HepG2 (cell line): Measurements from ENCODE around the gene SYNGAP1.
A peak's percentile ranks its signal among the peaks of the same experiment; 100 is the strongest.

Experiments used
- ATF7-NPFF ChIP-seq: sonication (generic); formaldehyde crosslinking; IDR thresholded peaks from 2 replicates; pipeline ENCODE4 v1.8.1; 2023; ENCODE audit warnings: mild to moderate bottlenecking, low read depth, missing genetic modification reagents, moderate library complexity
- KDM1A ChIP-seq: IDR thresholded peaks from 2 replicates; pipeline ENCODE4 v1.6.1; 2016; ENCODE audit warnings: missing compliant biosample characterization
- PAWR ChIP-seq: sonication (generic); formaldehyde crosslinking; IDR thresholded peaks from 2 replicates; pipeline ENCODE4 v1.4.0; 2020; ENCODE audit warnings: missing genetic modification reagents, mild to moderate bottlenecking, borderline replicate concordance
- ZNF83 ChIP-seq: sonication (generic); formaldehyde crosslinking; IDR thresholded peaks from 2 replicates; pipeline ENCODE4 v1.4.0; 2020; ENCODE audit warnings: missing genetic modification reagents, mild to moderate bottlenecking, borderline replicate concordance

DNA sequence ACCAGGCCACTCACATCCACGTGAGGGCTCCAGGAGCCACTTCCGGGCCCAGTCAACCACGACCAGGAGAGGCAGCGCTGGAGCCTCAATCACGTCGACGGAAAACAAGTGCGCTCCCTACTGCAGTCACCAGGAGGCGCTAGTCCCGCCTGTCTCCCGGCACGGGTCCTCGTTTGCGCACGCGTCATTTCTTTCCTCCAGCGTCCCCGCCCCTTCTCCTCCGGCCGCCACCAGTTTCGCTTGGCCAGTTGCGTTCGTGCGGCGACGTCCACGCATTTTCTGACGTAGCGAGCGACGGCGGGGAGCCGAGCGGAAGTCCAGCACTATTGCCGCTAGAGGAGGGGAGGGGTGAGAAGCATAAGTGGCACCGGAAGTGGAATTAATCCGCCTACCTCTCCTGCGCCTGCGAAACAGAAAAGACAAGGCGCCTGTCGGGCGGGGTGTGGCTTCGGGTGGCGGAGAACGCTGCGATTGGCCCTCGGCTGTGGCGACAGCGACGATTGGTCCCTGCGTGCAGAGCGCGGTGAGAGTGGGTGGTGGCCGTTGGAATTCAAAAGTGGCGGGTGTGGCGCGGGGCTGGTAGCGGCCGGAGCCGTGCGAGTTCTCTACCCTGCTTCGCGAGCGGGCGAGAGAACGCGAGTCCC lies 28.5 kb upstream of the SYNGAP1 start, which contains the start of gene KIFC1:
- TF ChIP-seq ZNF83 (CRISPR knock-in tag), result peak; percentile 88; the same call in 1 of the 2 replicates
- no peak for TF ChIP-seq KDM1A
- no peak for TF ChIP-seq PAWR (CRISPR knock-in tag)
- peak; percentile 99 for TF ChIP-seq ATF7-NPFF (CRISPR knock-in tag)
